HCT116 (cell line): Measurements from ENCODE around the gene BTN1A1. TPM values are rescaled to one million over a fixed set of nuclear protein-coding genes. Genes with fewer than 3 reads are reported as not detected.

Source experiments
- ATAC-seq: fragments of 200-7000 bp; cut with Tn5 transposase; 2 replicates; pipeline ENCODE4 v1.9.1; 2020; ENCODE audit warnings: mild to moderate bottlenecking, moderate library complexity
- BruUV-seq: library from RNA; stranded (reverse); fragments of 400-500 nt; replicated peaks from 2 replicates; lab custom pipeline; 2021; lab: Mats Ljungman, UMichigan
- CTCF ChIA-PET: fragments of 300-600 bp; sonication (Branson Sonifier 250); formaldehyde crosslinking; loops from one replicate; lab custom pipeline; 2021; ENCODE audit warnings: antibody characterized with exemption; lab: Charles Lee
- POLR2A ChIA-PET: fragments of 300-600, 350-600 bp; sonication (Branson Sonifier 250); formaldehyde crosslinking; loops from one replicate; lab custom pipeline; 2021; ENCODE audit warnings: antibody characterized with exemption; lab: Charles Lee
- RAD21 ChIA-PET, 2 experiments: fragments of 300-600 bp; sonication (Branson Sonifier 250); formaldehyde crosslinking; loops; one replicate each; lab custom pipeline; 2023; ENCODE audit warnings: low total read pairs in 2 of 2; ENCODE audit not compliant: uncharacterized antibody in 2 of 2, unreplicated experiment in 2 of 2, low non-redundant PET in 1 of 2; lab: Charles Lee
- DNase-seq: peaks from one replicate; pipeline ENCODE4 v3.0.0-alpha.2; 2010; ENCODE audit warnings: low read depth, low spot score
- H2AFZ ChIP-seq: fragments of 200-600 bp; shearing (Covaris generic), sonication (generic); 2 replicates; pipeline ENCODE4 v1.6.1; 2017; ENCODE audit warnings: low read depth, mixed run types, mixed read lengths, antibody characterized with exemption, low read length; ENCODE audit not compliant: poor library complexity, severe bottlenecking
- H3K27ac ChIP-seq: 2 replicates; pipeline ENCODE4 v1.5.1; 2012; ENCODE audit warnings: low read depth, low read length
- H3K27me3 ChIP-seq: fragments of 200-600 bp; sonication (generic); 2 replicates; pipeline ENCODE4 v1.6.1; 2016; ENCODE audit warnings: mixed run types, low read length, mixed read lengths; ENCODE audit not compliant: insufficient read depth
- H3K36me3 ChIP-seq, 2 experiments: fragments of 200-500 bp in 1 of 2; fragments of 200-600 bp in 1 of 2; sonication (Bioruptor generic) in 1 of 2; sonication (generic) in 1 of 2; 2 replicates each; pipeline versions ENCODE4 v1.5.1 to v1.6.1; 2014 to 2016; ENCODE audit warnings: low read length in 2 of 2, inconsistent platforms in 1 of 2, mixed read lengths in 1 of 2, mixed run types in 1 of 2; ENCODE audit not compliant: insufficient read depth in 2 of 2, control insufficient read depth in 1 of 2
- H3K4me1 ChIP-seq, 2 experiments: fragments of 200-600 bp in 1 of 2; sonication (generic) in 1 of 2; 2 replicates each; pipeline versions ENCODE4 v1.5.1 to v1.6.1; 2012 to 2017; ENCODE audit warnings: low read length in 2 of 2, inconsistent platforms in 1 of 2, mild to moderate bottlenecking in 1 of 2, mixed read lengths in 1 of 2, mixed run types in 1 of 2, moderate library complexity in 1 of 2; ENCODE audit not compliant: insufficient read depth in 2 of 2, control insufficient read depth in 1 of 2
- H3K4me2 ChIP-seq: fragments of 200-600 bp; sonication (generic); 2 replicates; pipeline ENCODE4 v1.6.1; 2017; ENCODE audit warnings: mixed run types, low read length, mixed read lengths
- H3K4me3 ChIP-seq, 2 experiments: fragments of 200-600 bp in 1 of 2; sonication (generic) in 1 of 2; replicated peaks in 1 of 2; 2 replicates each; pipeline ENCODE4 v1.5.1; 2011 to 2016; ENCODE audit warnings: low read length in 2 of 2, control low read depth in 1 of 2, low read depth in 1 of 2, mild to moderate bottlenecking in 1 of 2, mixed read lengths in 1 of 2, mixed run types in 1 of 2
- H3K79me2 ChIP-seq: fragments of 200-600 bp; sonication (generic); 2 replicates; pipeline ENCODE4 v1.6.1; 2017; ENCODE audit warnings: mild to moderate bottlenecking, mixed run types, low read length, moderate library complexity, mixed read lengths; ENCODE audit not compliant: insufficient read depth
- H3K9ac ChIP-seq: fragments of 200-600 bp; sonication (generic); 2 replicates; pipeline ENCODE4 v1.6.1; 2016; ENCODE audit warnings: low read length, mixed read lengths
- H3K9me2 ChIP-seq: fragments of 200-600 bp; sonication (generic), shearing (Covaris generic); 2 replicates; pipeline ENCODE4 v1.6.1; 2017; ENCODE audit warnings: mixed run types, mild to moderate bottlenecking, moderate library complexity; ENCODE audit not compliant: insufficient read depth
- H3K9me3 ChIP-seq, 2 experiments: fragments of 200-500 bp in 1 of 2; fragments of 200-600 bp in 1 of 2; sonication (Bioruptor generic) in 1 of 2; sonication (generic) in 1 of 2; 2 replicates each; pipeline ENCODE4 v1.6.1; 2014 to 2017; ENCODE audit warnings: low read length in 2 of 2, mixed read lengths in 2 of 2, inconsistent platforms in 1 of 2, low read depth in 1 of 2, mild to moderate bottlenecking in 1 of 2, mixed run types in 1 of 2, moderate library complexity in 1 of 2; ENCODE audit not compliant: control insufficient read depth in 1 of 2, insufficient read depth in 1 of 2
- H4K20me1 ChIP-seq: fragments of 200-600 bp; sonication (generic), shearing (Covaris generic); 2 replicates; pipeline ENCODE4 v1.6.1; 2017; ENCODE audit warnings: mixed run types, mild to moderate bottlenecking, moderate library complexity; ENCODE audit not compliant: insufficient read depth
- ATF3 ChIP-seq: IDR thresholded peaks from 2 replicates; pipeline ENCODE4 v1.6.1; 2012
- CEBPB ChIP-seq: IDR thresholded peaks from 2 replicates; pipeline ENCODE4 v1.6.1; 2012; ENCODE audit warnings: low read depth
- ELF1 ChIP-seq: IDR thresholded peaks from 2 replicates; pipeline ENCODE4 v1.6.1; 2012; ENCODE audit warnings: low read depth, borderline replicate concordance
- POLR2A ChIP-seq: IDR thresholded peaks from 2 replicates; pipeline ENCODE4 v1.7.0; 2011; ENCODE audit warnings: borderline replicate concordance; ENCODE audit not compliant: insufficient read depth, insufficient read length; ENCODE audit errors: extremely low read depth
- RAD21 ChIP-seq: IDR thresholded peaks from 2 replicates; pipeline ENCODE4 v1.6.1; 2012; ENCODE audit warnings: low read depth, mild to moderate bottlenecking
- SIN3A ChIP-seq: IDR thresholded peaks from 2 replicates; pipeline ENCODE4 v1.6.1; 2012; ENCODE audit warnings: low read depth
- SRF ChIP-seq: IDR thresholded peaks from 2 replicates; pipeline ENCODE4 v1.6.1; 2012; ENCODE audit warnings: low read depth
- TCF7L2 ChIP-seq: IDR thresholded peaks from 2 replicates; pipeline ENCODE4 v1.7.0; 2011; ENCODE audit warnings: borderline replicate concordance, inconsistent platforms; ENCODE audit not compliant: insufficient read depth, insufficient read length; ENCODE audit errors: extremely low read depth
- YY1 ChIP-seq: IDR thresholded peaks from 2 replicates; pipeline ENCODE4 v1.6.1; 2011; ENCODE audit warnings: low read length, low read depth, moderate library complexity, mild to moderate bottlenecking; ENCODE audit not compliant: insufficient replicate concordance; ENCODE audit errors: extremely low read depth
- ZBTB33 ChIP-seq: IDR thresholded peaks from 2 replicates; pipeline ENCODE4 v1.6.1; 2011; ENCODE audit warnings: mild to moderate bottlenecking, low read length, moderate library complexity; ENCODE audit not compliant: insufficient replicate concordance; ENCODE audit errors: extremely low read depth
- ZNF274 ChIP-seq: fragments of 200-500 bp; sonication (Bioruptor generic); IDR thresholded peaks from 2 replicates; pipeline ENCODE4 v1.6.1; 2014; ENCODE audit warnings: mild to moderate bottlenecking, low read depth, low read length, inconsistent platforms
- intact Hi-C: fragments of 100-400 bp; cut with micrococcal nuclease; formaldehyde crosslinking; loops from 2 replicates; pipeline ENCODE4 v1.10.0; 2022
- total RNA-seq: library from RNA; stranded (reverse); gene quantifications from one replicate; pipeline ENCODE4 v1.2.1, GENCODE V29; 2021; ENCODE audit not compliant: unreplicated experiment
- TF ChIP-seq, protein P1 (sequence below), 3 experiments: fragments of 200-600 bp in 1 of 3; sonication (generic) in 1 of 3; IDR thresholded peaks in 2 of 3; conservative IDR thresholded peaks in 1 of 3; 2 replicates each; pipeline ENCODE4 v1.5.1; 2012 to 2017; ENCODE audit warnings: low read depth in 2 of 3, low read length in 2 of 3, antibody characterized with exemption in 1 of 3, borderline replicate concordance in 1 of 3, control low read depth in 1 of 3, mild to moderate bottlenecking in 1 of 3, mixed read lengths in 1 of 3, mixed run types in 1 of 3, moderate library complexity in 1 of 3; ENCODE audit not compliant: insufficient read depth in 1 of 3
- TF ChIP-seq, protein P2 (sequence below): IDR thresholded peaks from 2 replicates; pipeline ENCODE4 v1.6.1; 2012

The BTN1A1 gene
- total RNA-seq, 1 experiment from 2014 or later = 0.32 TPM

GRCh38 chr6:26452631-26453235, 47.4 kb upstream of the BTN1A1 start:
- Histone ChIP-seq H3K9me2 (no peaks in the 10 kb centered on the region), H2AFZ (no peak overlapping the region), H4K20me1 (no peaks in the 10 kb centered on the region), H3K27me3 (no peaks in the 10 kb centered on the region), H3K9ac (no peak overlapping the region), H3K79me2 (no peaks in the 10 kb centered on the region), H3K4me2 (no peak overlapping the region), H3K4me3 (no peak overlapping the region), H3K27ac (no peak overlapping the region), H3K36me3 (no peaks in the 10 kb centered on the region), H3K4me1 (peaks cover 0 to 7% of the 10 kb centered on the region in 2 experiments; a peak in 3 of 4 replicates), H3K9me3 (no peaks in the 10 kb centered on the region)
- RAD21 ChIA-PET = no interaction called here
- no TSS peak for BruUV-seq
- CTCF ChIA-PET = no interaction called here
- TF ChIP-seq, protein P1, sequence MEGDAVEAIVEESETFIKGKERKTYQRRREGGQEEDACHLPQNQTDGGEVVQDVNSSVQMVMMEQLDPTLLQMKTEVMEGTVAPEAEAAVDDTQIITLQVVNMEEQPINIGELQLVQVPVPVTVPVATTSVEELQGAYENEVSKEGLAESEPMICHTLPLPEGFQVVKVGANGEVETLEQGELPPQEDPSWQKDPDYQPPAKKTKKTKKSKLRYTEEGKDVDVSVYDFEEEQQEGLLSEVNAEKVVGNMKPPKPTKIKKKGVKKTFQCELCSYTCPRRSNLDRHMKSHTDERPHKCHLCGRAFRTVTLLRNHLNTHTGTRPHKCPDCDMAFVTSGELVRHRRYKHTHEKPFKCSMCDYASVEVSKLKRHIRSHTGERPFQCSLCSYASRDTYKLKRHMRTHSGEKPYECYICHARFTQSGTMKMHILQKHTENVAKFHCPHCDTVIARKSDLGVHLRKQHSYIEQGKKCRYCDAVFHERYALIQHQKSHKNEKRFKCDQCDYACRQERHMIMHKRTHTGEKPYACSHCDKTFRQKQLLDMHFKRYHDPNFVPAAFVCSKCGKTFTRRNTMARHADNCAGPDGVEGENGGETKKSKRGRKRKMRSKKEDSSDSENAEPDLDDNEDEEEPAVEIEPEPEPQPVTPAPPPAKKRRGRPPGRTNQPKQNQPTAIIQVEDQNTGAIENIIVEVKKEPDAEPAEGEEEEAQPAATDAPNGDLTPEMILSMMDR (IDR thresholded peaks at IDR 0.05 in 2 of 3, conservative IDR thresholded peaks at IDR 0.05 in 1 of 3; ENCODE audit: borderline replicate concordance in 1 of 3, insufficient read depth in 1 of 3, low read depth in 2 of 3, low read length in 2 of 3) = no peak
- TF ChIP-seq ZBTB33 (no peak), YY1 (no peak), ATF3 (no peak), RAD21 (no peak), SIN3A (no peak), CEBPB (no peak), POLR2A (no peak), TCF7L2 (no peak), ELF1 (no peak), ZNF274 (no peak), SRF (no peak)
- TF ChIP-seq, protein P2, sequence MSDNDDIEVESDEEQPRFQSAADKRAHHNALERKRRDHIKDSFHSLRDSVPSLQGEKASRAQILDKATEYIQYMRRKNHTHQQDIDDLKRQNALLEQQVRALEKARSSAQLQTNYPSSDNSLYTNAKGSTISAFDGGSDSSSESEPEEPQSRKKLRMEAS = no peak
- POLR2A ChIA-PET = no interaction called here
- ATAC-seq (no peak), DNase-seq (no peak)
- intact Hi-C loops = no loop called here
